H1 (cell line): Measurements from ENCODE around the gene BRIP1. TPM values are rescaled to one million over a fixed set of nuclear protein-coding genes. Genes with fewer than 3 reads are reported as not detected.

Experiments
- CTCF ChIA-PET: fragments of 300-600 bp; sonication (Branson Sonifier 250); formaldehyde crosslinking; loops from one replicate; lab custom pipeline; 2021; ENCODE audit not compliant: partially characterized antibody; lab: Charles Lee
- POLR2A ChIA-PET: fragments of 300-600 bp; sonication (Branson Sonifier 250); formaldehyde crosslinking; loops from one replicate; lab custom pipeline; 2021; ENCODE audit warnings: inconsistent platforms; ENCODE audit not compliant: partially characterized antibody; lab: Charles Lee
- DNase-seq, 2 experiments: peaks; one replicate each; pipeline versions ENCODE4 v3.0.0 to v3.0.0-alpha.2; 2010 to 2022; ENCODE audit warnings: low spot score in 2 of 2, low read depth in 1 of 2, mixed read lengths in 1 of 2
- FAIRE-seq: peaks from 2 replicates; lab custom pipeline; 2011; peaks lifted over from hg19 to GRCh38; lab: Jason Lieb, UNC
- H2AFZ ChIP-seq: 2 replicates; pipeline ENCODE4 v1.8.1; 2012; ENCODE audit warnings: low read length, inconsistent platforms
- H2AK5ac ChIP-seq: 2 replicates; pipeline ENCODE4 v1.6.1; 2013; ENCODE audit warnings: low read depth, low read length
- H2BK120ac ChIP-seq: replicated peaks from 2 replicates; pipeline ENCODE3; 2013; ENCODE audit warnings: low read depth, low read length, inconsistent platforms
- H2BK12ac ChIP-seq: 2 replicates; pipeline ENCODE4 v1.6.1; 2013; ENCODE audit warnings: low read depth, low read length
- H2BK15ac ChIP-seq: 2 replicates; pipeline ENCODE4 v1.6.1; 2013; ENCODE audit warnings: low read length
- H2BK20ac ChIP-seq: 2 replicates; pipeline ENCODE4 v1.6.1; 2013; ENCODE audit warnings: low read length
- H2BK5ac ChIP-seq: 2 replicates; pipeline ENCODE4 v1.6.1; 2013; ENCODE audit warnings: low read depth, low read length
- H3K14ac ChIP-seq: 2 replicates; pipeline ENCODE4 v1.6.1; 2013; ENCODE audit warnings: inconsistent platforms; ENCODE audit not compliant: insufficient read length
- H3K18ac ChIP-seq: 2 replicates; pipeline ENCODE4 v1.6.1; 2013; ENCODE audit warnings: low read length; ENCODE audit errors: extremely low read depth
- H3K23ac ChIP-seq: 2 replicates; pipeline ENCODE4 v1.6.1; 2013; ENCODE audit warnings: inconsistent platforms; ENCODE audit not compliant: insufficient read length
- H3K23me2 ChIP-seq: 2 replicates; pipeline ENCODE4 v1.6.1; 2013; ENCODE audit warnings: low read depth, low read length
- H3K27ac ChIP-seq: 2 replicates; pipeline ENCODE4 v1.6.1; 2011; ENCODE audit warnings: low read depth, low read length, inconsistent platforms
- H3K27me3 ChIP-seq, 4 experiments: replicated peaks in 1 of 4; 1 replicate in 1 of 4; 2 replicates in 3 of 4; pipeline versions ENCODE4 v1.6.1 to v1.8.1; 2011 to 2013; ENCODE audit warnings: low read length in 3 of 4, mild to moderate bottlenecking in 3 of 4, inconsistent platforms in 2 of 4, mixed read lengths in 2 of 4, moderate library complexity in 1 of 4; ENCODE audit not compliant: control insufficient read depth in 3 of 4, insufficient read depth in 3 of 4; ENCODE audit errors: extremely low read depth in 1 of 4
- H3K36me3 ChIP-seq, 4 experiments: 2 replicates each; pipeline versions ENCODE4 v1.6.1 to v1.8.1; 2011 to 2013; ENCODE audit warnings: mild to moderate bottlenecking in 4 of 4, low read length in 3 of 4, moderate library complexity in 2 of 4, control low read depth in 1 of 4, inconsistent platforms in 1 of 4; ENCODE audit not compliant: insufficient read depth in 4 of 4, control insufficient read depth in 2 of 4
- H3K4ac ChIP-seq: replicated peaks from 2 replicates; pipeline ENCODE3; 2013; ENCODE audit warnings: low read length, low read depth, mixed read lengths, inconsistent platforms; ENCODE audit not compliant: insufficient read length
- H3K4me1 ChIP-seq, 4 experiments: replicated peaks in 1 of 4; 1 replicate in 1 of 4; 2 replicates in 3 of 4; pipeline versions ENCODE4 v1.6.1 to v1.8.1; 2011 to 2013; ENCODE audit warnings: low read length in 3 of 4, inconsistent platforms in 2 of 4, mixed read lengths in 1 of 4; ENCODE audit not compliant: insufficient read depth in 4 of 4, control insufficient read depth in 3 of 4
- H3K4me2 ChIP-seq, 2 experiments: 2 replicates each; pipeline versions ENCODE4 v1.6.1 to v1.8.1; 2011 to 2013; ENCODE audit warnings: low read depth in 2 of 2, low read length in 2 of 2, control low read depth in 1 of 2, inconsistent platforms in 1 of 2, mild to moderate bottlenecking in 1 of 2; ENCODE audit not compliant: insufficient read depth in 1 of 2
- H3K4me3 ChIP-seq, 4 experiments: fragments of 200-600, 300-600 bp in 1 of 4; sonication (generic), shearing (Covaris generic), sonication (Bioruptor Twin) in 1 of 4; 2 replicates each; pipeline versions ENCODE4 v1.5.1 to v1.8.1; 2011 to 2016; ENCODE audit warnings: low read length in 4 of 4, low read depth in 3 of 4, control low read depth in 2 of 4, inconsistent platforms in 2 of 4, mild to moderate bottlenecking in 2 of 4, mixed read lengths in 1 of 4, moderate library complexity in 1 of 4; ENCODE audit not compliant: insufficient read depth in 2 of 4; ENCODE audit errors: extremely low read depth in 1 of 4
- H3K56ac ChIP-seq: replicated peaks from 2 replicates; pipeline ENCODE3; 2013; ENCODE audit warnings: low read depth, mild to moderate bottlenecking, mixed read lengths, low read length, inconsistent platforms; ENCODE audit not compliant: insufficient read length
- H3K79me1 ChIP-seq: 2 replicates; pipeline ENCODE4 v1.6.1; 2013; ENCODE audit warnings: low read depth, low read length, control low read depth
- H3K79me2 ChIP-seq, 2 experiments: 2 replicates each; pipeline versions ENCODE4 v1.6.1 to v1.8.1; 2012 to 2013; ENCODE audit warnings: low read length in 2 of 2, mild to moderate bottlenecking in 2 of 2, inconsistent platforms in 1 of 2; ENCODE audit not compliant: insufficient read depth in 2 of 2, control insufficient read depth in 1 of 2
- H3K9ac ChIP-seq, 4 experiments: replicated peaks in 1 of 4; 1 replicate in 1 of 4; 2 replicates in 3 of 4; pipeline versions ENCODE4 v1.6.1 to v1.8.1; 2011 to 2013; ENCODE audit warnings: low read depth in 3 of 4, low read length in 3 of 4, control low read depth in 2 of 4, mild to moderate bottlenecking in 2 of 4, moderate library complexity in 2 of 4, inconsistent platforms in 1 of 4; ENCODE audit errors: extremely low read depth in 1 of 4
- H3K9me3 ChIP-seq, 2 experiments: 2 replicates each; pipeline versions ENCODE4 v1.6.1 to v1.8.1; 2012 to 2013; ENCODE audit warnings: mild to moderate bottlenecking in 2 of 2, moderate library complexity in 2 of 2, control low read depth in 1 of 2, inconsistent platforms in 1 of 2, low read depth in 1 of 2, low read length in 1 of 2, mixed read lengths in 1 of 2; ENCODE audit not compliant: insufficient read depth in 2 of 2
- H4K20me1 ChIP-seq, 2 experiments: replicated peaks in 1 of 2; 2 replicates each; pipeline versions ENCODE3 to v1.8.1; 2011 to 2013; ENCODE audit warnings: inconsistent platforms in 2 of 2, low read length in 2 of 2, mild to moderate bottlenecking in 1 of 2; ENCODE audit not compliant: insufficient read depth in 2 of 2, control insufficient read depth in 1 of 2
- H4K5ac ChIP-seq: 2 replicates; pipeline ENCODE4 v1.6.1; 2013; ENCODE audit warnings: low read length, low read depth, mixed read lengths, inconsistent platforms; ENCODE audit not compliant: insufficient read length
- H4K8ac ChIP-seq: 2 replicates; pipeline ENCODE4 v1.8.0; 2013; ENCODE audit warnings: mild to moderate bottlenecking, moderate library complexity, low read length, inconsistent platforms; ENCODE audit not compliant: insufficient read depth; ENCODE audit errors: extremely low read depth
- H4K91ac ChIP-seq: replicated peaks from 2 replicates; pipeline ENCODE3; 2013; ENCODE audit warnings: low read length, mixed read lengths, inconsistent platforms; ENCODE audit not compliant: insufficient read length
- E2F6 ChIP-seq: IDR thresholded peaks from 2 replicates; pipeline ENCODE4 v1.6.1; 2012; ENCODE audit warnings: inconsistent platforms
- GABPA ChIP-seq: IDR thresholded peaks from 2 replicates; pipeline ENCODE4 v1.6.1; 2011; ENCODE audit warnings: mild to moderate bottlenecking, low read length, moderate library complexity, borderline replicate concordance; ENCODE audit not compliant: insufficient read depth
- MAFK ChIP-seq: IDR thresholded peaks from 2 replicates; pipeline ENCODE4 v1.6.1; 2012; ENCODE audit warnings: low read depth, mild to moderate bottlenecking, improper control_type of control experiment, low read length
- MAX ChIP-seq: IDR thresholded peaks from 2 replicates; pipeline ENCODE4 v1.6.1; 2012; ENCODE audit warnings: inconsistent platforms
- POLR2AphosphoS5 ChIP-seq: IDR thresholded peaks from 2 replicates; pipeline ENCODE4 v1.6.1; 2011; ENCODE audit warnings: low read depth, low read length
- RNF2 ChIP-seq: fragments of 200-900, 300-1000 bp; sonication (generic); IDR thresholded peaks from 2 replicates; pipeline ENCODE4 v1.7.1; 2016; ENCODE audit warnings: borderline replicate concordance, low read depth, mild to moderate bottlenecking, antibody characterized with exemption, low read length; ENCODE audit not compliant: poor library complexity, severe bottlenecking; ENCODE audit errors: missing control alignments
- SIRT6 ChIP-seq: IDR thresholded peaks from one replicate; pipeline ENCODE4 v1.7.1; 2012; ENCODE audit warnings: low read length, inconsistent platforms
- SP2 ChIP-seq: IDR thresholded peaks from 2 replicates; pipeline ENCODE4 v1.6.1; 2012; ENCODE audit warnings: mild to moderate bottlenecking, low read length, inconsistent platforms
- WGBS, 2 experiments: shearing (Covaris generic) in 1 of 2; methylation state at CpG; one replicate each; pipeline versions ENCODE4 v1.1.6 to v1.1.7; 2013 to 2015; ENCODE audit warnings: low lambda C conversion rate in 2 of 2, mixed read lengths in 2 of 2, inconsistent platforms in 1 of 2, low coverage in 1 of 2, missing lambda C conversion rate in 1 of 2; ENCODE audit not compliant: insufficient replicate concordance in 2 of 2, insufficient coverage in 1 of 2, insufficient read length in 1 of 2; ENCODE audit errors: extremely low coverage in 1 of 2, missing lambda C conversion rate in 1 of 2; 5-methylcytosine and 5-hydroxymethylcytosine counted together
- polyA plus RNA-seq, 7 experiments: library from polyadenylated mRNA; depleted of rRNA in 3 of 7; stranded (reverse) in 5 of 7; unstranded in 2 of 7; fragments of >200 nt in 5 of 7; fragments of 200-250 nt in 2 of 7; gene quantifications; 1 replicate in 5 of 7; 2 replicates in 1 of 7; 4 replicates in 1 of 7; pipeline versions ENCODE4 v1.2.1 to v1.2.3, GENCODE V29; 2011 to 2013; ENCODE audit warnings: missing spikeins in 2 of 7, mixed read lengths in 2 of 7
- total RNA-seq: library from RNA; stranded (reverse); fragmentation: NEBNext Ultra II Directional; extraction: Animal tissue kit (Norgen Biotek cat#: 25700); gene quantifications from 2 replicates; pipeline ENCODE4 v1.2.1, GENCODE V29; 2021

BRIP1 gene
- total and polyA plus RNA-seq, 2 of the 8 experiments (the other 6 are each of a cell fraction or from before 2014, with no cell fraction given), result 5.8 to 19.2 TPM

- no peak overlapping the region for H3K9ac ChIP-seq
- no peak overlapping the region for H2BK20ac ChIP-seq
- H2BK5ac ChIP-seq, result no peak overlapping the region
- H3K56ac ChIP-seq, result no peak overlapping the region
- H3K79me2 ChIP-seq, result no peaks in the 10 kb centered on the region
- TF ChIP-seq RNF2 (no peak), POLR2AphosphoS5 (no peak), MAX (no peak), SP2 (no peak), E2F6 (no peak), GABPA (no peak), SIRT6 (no peak), MAFK (no peak)
- H2BK120ac ChIP-seq, result no peak overlapping the region
- H3K4me3 ChIP-seq, result no peak overlapping the region
- no peaks in the 10 kb centered on the region for H3K23me2 ChIP-seq
- ChIA-PET POLR2A (no interaction called here), CTCF (no interaction called here)
- peaks cover 27 to 38% of the 10 kb centered on the region in 2 experiments for H3K9me3 ChIP-seq
- DNase-seq, result no peak
- FAIRE-seq, result no peak
- H3K36me3 ChIP-seq, result no peaks in the 10 kb centered on the region; a peak in 1 of 8 replicates
- 85% methylated on average over 3 of the region's 3 CpGs; no CpG with 5 or more reads in 1 of the 2 experiments for WGBS, 2 experiments
- no peaks in the 10 kb centered on the region for H3K4me1 ChIP-seq
- H3K18ac ChIP-seq, result no peak overlapping the region
- H4K20me1 ChIP-seq, result no peaks in the 10 kb centered on the region
- no peaks in the 10 kb centered on the region for H3K27me3 ChIP-seq
- no peak overlapping the region for H3K23ac ChIP-seq
- H3K79me1 ChIP-seq, result no peaks in the 10 kb centered on the region
- no peak overlapping the region for H4K8ac ChIP-seq
- no peak overlapping the region for H3K4me2 ChIP-seq
- H2BK12ac ChIP-seq, result no peak overlapping the region
- no peak overlapping the region for H3K14ac ChIP-seq
- no peak overlapping the region for H2AFZ ChIP-seq
- no peak overlapping the region for H4K91ac ChIP-seq
- H3K4ac ChIP-seq, result no peak overlapping the region
- H2BK15ac ChIP-seq, result no peak overlapping the region
- H3K27ac ChIP-seq, result no peak overlapping the region
- no peak overlapping the region for H4K5ac ChIP-seq
- H2AK5ac ChIP-seq, result no peak overlapping the region
These were observed 160.9 kb downstream of the BRIP1 start for GRCh38 chr17:61702450-61702849.
